Middle frontal gyrus (tissue), 1 donor: ENCODE data around the gene MATN1.
A peak's percentile ranks its signal among the peaks of the same experiment; 100 is the strongest.

Experiments used
- DNase-seq: peaks from one replicate; pipeline ENCODE4 v3.0.0-alpha.2; 2015; ENCODE audit warnings: low spot score; ENCODE audit errors: extremely low spot score

Gene MATN1

DNA sequence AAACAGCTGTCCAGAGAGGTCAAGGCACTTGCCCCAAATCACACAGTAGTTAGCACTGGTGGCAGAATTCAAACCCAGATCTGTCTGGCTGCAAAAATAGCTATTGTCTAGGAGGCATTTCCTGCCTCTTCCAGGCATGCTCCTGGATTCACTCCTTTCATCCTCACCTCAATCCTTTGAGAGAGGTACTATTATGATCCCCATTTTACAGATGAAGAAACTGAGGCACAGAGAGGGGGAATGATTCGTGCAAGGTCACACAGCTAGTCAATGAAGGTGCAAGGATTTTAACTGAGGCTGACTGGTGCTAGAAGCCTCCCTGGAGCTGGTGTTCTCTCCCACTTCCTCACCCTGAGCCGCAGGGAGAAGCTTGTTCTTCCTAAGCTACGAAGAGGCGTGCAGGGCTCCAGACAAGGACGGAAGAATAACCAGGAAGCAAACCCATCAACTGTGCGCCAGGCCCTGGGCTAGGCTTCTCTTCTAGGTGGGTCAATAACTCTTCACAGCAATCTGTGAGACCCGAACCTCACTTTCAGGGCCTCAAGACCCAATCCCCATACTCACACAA, 34.8 kb upstream of the MATN1 start:
- no peak for DNase-seq

GRCh38 chr1:30757352-30758120, 34.2 kb upstream of the MATN1 start, which contains the start of gene LAPTM5:
TSS of gene LAPTM5 (minus strand) at chr1:30757774. CDS start at chr1:30757745, 29 bp downstream.
- no peak for DNase-seq

DNA sequence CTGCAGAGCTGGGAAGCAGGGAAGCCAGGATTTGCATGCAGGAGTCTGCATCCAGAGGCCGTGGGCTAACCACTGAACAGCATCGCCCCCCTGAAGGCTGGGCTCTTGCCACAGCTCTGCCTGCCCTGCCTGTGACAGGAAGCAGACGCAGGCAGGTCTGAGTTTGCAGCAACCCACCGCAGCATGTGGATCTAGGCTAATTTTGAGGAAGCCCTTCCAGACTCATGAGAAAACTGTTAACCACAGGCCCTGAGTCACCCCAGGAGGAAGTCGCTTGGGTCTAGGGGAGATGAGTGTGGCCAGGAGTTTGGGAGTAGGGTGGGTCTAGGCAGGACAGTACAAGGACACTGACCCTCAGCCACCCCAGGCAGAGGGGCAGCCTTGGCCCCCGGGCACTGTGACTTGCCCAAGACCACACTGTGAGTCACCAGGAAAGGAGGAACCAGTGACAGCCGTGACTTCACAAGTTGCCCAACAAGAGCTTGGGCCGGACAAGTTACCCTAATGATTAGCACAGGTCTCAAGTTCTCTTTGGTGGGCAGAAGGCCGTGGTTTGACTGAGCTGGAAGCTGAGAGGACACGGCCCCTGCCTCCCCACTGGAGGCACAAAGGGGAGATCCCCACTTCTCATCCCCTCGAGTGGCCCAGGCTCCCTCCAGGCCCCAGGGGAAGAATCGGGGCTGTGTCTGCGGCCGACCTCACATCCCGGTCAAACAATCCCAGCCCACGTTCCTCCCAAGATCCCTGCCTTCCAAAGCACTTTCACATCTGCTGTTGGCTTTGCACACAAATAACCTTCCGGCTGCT, 33.4 kb upstream of the MATN1 start:
- DNase-seq, result no peak

DNA sequence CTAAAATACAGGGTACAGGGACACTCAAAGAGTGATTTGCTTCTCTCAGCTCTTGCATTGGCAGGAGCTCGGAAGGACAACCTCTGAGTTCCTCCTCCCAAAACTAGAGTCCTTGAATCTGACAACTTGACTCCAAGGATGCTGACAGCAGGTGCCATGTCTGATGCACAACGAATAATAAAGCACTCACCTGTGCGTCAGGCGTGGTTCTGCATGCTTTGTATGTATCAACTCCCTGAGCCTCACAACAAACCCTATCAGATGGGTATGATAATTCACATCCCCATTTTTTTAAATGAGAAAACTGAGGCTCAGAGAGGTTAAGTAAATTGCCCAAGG, 32.8 kb upstream of the MATN1 start:
- no peak for DNase-seq

- DNase-seq, result no peak
These were observed 32.4 kb upstream of the MATN1 start for GRCh38 chr1:30755746-30756145.

- no peak for DNase-seq
These were observed 31.9 kb upstream of the MATN1 start for GRCh38 chr1:30755334-30755733.

DNA sequence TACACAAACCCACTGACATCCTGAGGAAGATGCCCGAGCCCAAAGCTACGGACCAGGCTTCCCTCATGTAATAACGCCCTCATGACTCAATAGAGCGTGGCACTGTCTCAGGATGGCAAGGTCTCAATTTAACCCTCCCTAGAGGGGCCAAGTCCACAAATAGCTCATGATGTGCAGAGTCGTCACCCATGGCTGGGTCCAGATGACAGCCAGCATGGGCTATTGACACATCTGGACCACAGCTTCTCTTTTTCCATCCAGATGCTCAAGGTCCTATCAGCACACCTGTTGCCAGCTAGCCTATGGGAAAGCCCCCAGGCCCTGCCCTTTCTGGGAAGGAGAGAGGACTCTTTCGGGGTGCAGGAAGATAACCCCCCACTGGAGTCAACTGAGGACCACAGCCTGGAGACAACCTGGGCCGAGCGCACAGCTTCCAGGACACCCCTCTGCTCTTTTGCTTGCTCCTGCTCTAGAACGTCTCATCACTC, 31.3 kb upstream of the MATN1 start:
- no peak for DNase-seq

DNA sequence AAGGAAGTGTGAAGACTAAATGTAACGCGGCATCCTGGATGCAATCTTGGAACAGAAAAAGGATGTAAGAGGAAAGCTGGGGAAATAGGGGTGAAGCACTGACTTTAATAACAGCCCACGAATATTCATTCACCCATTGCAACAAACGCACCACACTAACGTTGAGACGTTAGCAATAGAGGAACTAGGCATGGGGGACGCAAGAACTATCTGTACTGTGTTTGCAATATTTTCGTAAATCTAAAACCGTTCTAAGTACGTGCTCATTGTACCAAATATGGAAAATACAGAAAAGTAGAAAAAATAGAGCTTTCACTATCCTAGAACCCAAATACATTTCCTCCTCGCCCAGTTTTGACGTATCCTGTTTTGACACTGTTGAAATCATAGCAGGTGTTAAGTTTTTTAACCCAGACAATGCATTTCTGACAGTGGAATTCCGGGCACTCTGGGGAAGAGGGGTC, 30.3 kb upstream of the MATN1 start:
- DNase-seq, result no peak

GRCh38 chr1:30753118-30753517, 29.7 kb upstream of the MATN1 start:
- no peak for DNase-seq

DNA sequence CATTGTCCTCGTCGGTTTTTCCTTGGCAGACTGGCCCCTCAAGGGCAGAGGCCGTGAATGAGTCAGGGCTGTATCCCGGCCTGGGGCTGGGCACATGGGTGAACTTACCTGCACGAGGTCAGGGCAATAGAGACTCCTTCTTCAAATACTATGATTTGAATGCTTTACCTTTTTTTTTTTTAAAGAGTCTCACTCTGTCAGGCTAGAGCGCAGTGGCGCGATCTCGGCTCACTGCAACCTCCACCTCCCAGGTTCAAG, 29.2 kb upstream of the MATN1 start:
- DNase-seq, result no peak

DNA sequence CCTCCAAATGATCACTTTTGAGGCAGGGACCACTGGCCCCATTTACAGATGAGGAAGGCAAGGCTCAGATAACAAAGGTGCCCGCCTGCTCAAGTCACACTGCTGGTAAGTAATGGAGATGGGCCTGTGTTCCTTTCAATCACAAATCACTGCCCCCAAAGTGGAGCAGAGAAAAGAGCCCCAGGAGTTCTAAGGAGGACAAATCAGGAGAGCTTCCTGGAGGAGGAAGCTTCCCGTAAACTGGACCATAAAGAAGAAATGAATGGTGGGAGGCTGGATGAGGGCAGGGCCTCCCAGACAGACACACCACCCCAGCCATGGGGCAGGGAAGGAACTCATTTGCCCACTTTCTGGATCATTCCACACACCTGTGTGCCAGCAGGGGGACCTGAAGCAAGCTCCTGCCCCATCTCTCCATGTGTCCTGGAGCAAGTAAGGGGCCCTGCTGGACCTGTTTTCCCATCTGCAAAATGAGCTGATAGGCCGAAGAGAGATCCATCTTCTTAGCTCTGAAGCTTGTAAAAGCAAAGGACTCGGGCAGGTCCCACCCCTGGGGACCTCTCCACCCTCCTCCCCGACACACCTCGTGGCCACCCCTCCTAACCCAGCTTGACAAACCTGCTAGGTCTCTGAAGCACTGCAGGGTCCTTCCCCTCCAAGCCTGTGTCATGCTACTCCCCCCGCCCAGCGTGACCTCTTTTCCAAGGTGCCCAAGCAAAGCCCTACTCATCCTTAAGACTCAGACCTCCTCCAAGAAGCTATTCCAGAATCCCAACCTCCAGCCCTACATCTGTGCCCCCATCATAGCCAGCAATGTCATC, 28.7 kb upstream of the MATN1 start:
- no peak for DNase-seq

- DNase-seq, result no peak
These were observed 27.4 kb upstream of the MATN1 start for GRCh38 chr1:30750731-30751291.

- DNase-seq, result no peak
These were observed 26.6 kb upstream of the MATN1 start for GRCh38 chr1:30749691-30750583.

DNA sequence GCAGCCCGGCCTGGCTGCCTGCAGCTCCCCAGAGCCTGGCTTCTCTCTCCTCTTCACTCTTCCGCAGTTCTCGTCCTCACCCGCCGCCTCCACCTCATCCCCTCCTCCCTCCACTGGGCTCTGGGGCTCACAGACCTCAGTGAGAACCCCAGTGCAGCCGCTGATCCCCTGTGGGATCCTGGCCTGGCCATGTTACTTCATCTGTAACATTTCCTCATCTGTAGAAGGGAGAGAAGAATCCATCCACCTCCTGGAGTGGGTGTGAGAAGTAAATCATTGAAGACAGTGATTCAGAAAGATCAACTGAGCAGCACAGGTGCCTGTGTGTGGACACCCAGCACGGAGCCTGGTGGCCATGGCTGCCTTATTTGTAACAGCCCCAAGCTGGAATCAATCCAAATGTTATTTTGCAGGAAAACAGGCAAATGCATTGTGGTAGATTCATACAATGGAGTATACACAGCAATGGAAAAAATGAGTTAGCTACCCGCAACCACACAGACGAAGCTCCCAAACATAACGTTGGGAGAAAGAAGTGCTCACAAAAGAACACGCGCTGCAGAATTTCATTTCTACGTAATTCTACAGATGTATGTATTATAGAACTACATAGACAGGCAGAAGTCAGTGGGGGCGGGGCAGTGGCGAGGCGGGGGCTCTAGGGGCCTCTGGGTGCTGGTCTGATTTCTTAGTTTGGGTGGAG, 25.5 kb upstream of the MATN1 start:
- DNase-seq, result peak; percentile 50

- DNase-seq, result peak; percentile 37
These were observed 24.8 kb upstream of the MATN1 start for GRCh38 chr1:30748098-30748698.

GRCh38 chr1:30747033-30748008, 23.9 kb upstream of the MATN1 start:
- no peak for DNase-seq

DNA sequence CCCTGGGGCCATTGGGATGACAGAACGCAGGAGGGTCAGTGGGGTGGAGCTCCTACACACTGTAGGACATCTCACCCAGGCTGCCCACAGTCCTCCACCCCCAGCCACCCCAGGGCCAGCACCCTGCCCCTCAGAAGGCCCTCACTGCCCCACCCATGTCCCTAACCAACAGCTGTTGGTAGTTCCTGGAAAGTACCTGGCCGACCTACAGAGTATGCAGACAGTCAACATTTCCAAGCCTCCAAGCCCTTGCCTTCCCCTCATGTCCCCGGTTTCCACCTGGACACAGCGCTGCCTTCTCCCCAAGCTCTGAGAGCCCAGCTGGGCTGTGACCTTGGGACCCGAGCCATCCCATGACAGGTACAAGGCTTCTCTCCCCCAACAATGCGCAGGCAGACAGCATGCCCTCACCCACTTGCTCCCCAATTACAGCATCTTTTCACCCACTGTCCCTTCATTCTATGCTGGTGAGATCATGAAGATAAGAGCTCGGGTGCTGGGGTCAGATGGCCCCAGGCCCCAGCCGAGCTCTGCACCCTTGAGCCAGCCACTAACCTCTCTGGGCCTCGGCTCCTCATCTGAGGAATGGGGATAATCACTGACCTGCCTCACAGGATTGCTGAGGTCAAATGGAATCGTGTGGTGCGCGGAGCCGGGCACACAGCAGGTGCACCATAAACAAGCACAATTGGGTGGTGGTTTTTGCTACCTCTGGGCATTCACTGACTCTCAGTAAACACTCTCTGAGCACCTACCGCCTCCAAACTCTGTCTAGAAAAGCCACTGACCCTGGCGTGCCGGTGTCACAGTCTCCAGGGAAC, 23.0 kb upstream of the MATN1 start:
- DNase-seq, result no peak
